HG02840 (cell line): ENCODE measurements around the gene ARAP2.

Experiments used
- ATAC-seq: cut with Tn5 transposase; IDR thresholded peaks from one replicate; pipeline ENCODE4 v1.9.1; 2021; ENCODE audit warnings: mild to moderate bottlenecking, moderate library complexity, moderate number of reproducible peaks; ENCODE audit not compliant: unreplicated experiment, low FRiP score

The ARAP2 gene

DNA sequence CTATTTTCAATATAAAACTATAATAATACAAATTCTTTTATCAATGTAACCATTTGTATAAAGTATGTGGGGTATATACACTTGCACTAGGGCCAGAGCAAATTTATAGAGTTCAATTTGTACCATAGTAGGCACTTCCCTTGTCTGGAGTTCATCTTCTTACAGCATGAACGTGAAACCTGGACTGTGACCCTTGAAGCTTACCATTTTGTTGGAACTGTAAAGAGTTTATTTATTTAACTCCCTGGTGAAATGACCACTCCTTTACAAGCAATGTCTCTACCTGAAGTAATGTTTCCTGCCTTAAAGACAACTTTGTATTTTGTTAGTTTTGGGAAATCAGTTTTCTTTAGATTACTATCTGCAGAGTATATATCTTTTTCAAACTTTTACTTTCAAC is 188.2 kb downstream of the ARAP2 start:
- ATAC-seq = no peak

DNA sequence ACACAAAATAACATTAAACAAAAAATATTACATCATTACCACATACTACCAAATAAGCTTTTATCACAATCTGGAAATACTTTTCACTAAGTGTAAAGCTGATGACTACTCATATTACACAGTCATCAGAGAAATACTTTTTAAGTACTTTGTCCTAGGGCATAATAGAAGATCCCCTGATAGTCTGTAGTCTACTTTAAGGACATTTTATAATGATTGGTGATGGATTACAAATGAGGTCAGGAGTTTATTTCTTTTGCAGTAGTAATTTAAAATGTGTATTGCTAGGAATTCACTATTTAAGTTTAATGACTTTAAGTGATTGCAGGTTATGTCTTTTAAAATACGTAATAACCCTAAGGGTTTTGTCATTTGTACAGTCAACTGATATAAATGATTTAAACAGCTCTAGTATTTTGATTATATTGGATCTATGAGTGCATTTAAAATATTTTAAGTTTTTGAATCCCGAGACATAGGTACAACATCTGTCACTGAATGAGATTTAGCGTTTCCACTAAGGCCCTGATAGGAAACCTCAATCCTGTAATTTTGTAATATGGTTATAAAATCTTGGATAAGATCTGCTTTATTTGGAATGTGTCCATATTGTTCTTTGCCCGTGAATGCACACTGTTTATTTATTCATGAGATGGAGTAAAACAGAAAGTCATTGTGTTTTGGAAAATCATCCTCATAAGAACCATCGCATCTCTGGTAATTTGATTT is 189.5 kb downstream of the ARAP2 start:
- ATAC-seq = no peak

DNA sequence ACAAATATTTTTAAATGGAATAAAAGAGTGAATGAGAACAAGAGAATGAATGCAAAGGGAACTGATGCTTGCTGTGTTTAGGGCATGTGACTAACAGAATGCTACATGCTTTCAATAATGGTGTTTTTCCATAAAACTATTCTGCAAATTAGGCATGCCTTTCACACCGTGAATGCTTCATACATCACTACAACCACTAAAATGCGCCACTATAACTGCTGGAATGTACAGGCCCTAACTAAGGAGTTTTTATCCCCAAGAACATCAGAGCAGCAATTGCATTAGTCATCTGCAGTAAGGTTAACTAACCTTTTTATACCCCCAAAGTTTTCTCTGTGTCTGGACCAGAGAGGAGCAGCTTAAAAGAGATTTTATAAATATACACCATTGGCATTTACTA is 190.4 kb downstream of the ARAP2 start:
- no peak for ATAC-seq

DNA sequence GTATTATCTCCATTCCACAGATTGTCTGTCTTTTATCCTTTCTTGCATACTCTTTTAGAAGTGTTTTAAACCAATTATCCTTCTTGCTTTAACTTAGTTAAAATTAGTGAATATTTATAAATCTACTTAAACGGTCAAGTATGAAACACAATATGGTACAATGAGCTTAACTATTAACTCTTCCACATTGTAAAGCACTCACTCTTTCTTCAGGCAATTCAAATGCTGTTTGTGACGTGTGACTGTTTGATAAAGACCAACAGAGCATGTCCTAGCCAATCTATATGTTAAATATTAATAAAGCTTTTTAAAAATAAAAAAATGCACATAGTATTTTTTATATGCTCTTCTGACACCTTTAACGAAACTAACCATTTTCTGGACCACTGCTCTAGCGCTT is 192.7 kb downstream of the ARAP2 start:
- ATAC-seq = no peak

DNA sequence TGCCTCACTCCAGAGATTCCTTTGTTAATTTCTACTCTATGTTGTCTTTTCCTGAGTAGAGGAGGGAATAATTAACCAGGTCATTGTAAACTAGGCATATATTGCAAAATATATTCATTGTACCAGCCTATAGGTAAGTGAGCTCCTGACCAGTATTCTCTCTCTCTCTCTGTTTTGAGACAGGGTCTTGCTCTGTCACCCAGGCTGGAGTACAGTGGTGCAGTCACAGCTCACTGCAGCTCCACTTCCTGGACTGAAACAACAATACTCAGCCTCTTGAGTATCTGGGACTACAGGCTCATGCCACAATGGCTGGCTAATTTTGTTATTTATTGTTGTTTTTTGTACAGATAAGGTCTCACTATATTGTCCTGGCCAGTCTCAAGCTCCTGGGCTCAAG is 198.3 kb downstream of the ARAP2 start:
- ATAC-seq = no peak

DNA sequence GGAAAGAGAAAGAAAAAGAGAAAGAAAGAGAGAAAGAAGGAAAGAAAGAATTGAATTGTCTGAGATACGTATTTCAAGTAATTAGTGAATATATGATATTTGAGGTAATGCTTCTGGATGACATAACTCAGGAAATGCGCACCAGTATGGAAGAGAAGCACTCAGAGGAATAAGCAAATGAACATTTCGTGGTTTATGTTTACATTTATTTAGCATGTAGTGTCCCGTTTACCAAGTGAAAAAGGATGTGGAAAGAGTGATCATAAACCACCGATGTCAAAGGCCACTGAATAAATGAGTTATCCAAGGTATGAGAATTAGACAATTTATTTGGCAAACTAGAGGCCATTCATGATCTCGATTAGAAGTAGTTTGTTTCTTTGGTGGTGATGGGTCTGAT is 200.4 kb downstream of the ARAP2 start:
- no peak for ATAC-seq

DNA sequence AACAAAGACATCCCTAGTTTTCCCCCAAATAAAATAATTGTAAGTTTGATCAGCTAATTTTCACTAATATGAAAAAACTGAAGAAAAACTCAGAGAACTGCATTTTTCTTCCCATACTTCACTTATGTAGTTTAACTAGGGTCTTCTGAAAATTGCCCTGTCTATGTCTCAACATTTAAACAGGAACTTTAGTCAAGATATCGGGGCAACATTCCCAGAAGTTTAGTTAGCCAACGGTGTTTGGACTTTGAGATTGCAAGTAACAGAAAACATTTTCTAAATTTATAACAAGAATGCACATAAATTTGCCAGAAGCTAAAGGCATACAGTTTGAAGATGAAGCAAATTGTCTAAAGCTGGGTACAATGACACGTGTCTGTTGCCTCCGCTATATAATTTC is 201.1 kb downstream of the ARAP2 start:
- ATAC-seq = no peak

DNA sequence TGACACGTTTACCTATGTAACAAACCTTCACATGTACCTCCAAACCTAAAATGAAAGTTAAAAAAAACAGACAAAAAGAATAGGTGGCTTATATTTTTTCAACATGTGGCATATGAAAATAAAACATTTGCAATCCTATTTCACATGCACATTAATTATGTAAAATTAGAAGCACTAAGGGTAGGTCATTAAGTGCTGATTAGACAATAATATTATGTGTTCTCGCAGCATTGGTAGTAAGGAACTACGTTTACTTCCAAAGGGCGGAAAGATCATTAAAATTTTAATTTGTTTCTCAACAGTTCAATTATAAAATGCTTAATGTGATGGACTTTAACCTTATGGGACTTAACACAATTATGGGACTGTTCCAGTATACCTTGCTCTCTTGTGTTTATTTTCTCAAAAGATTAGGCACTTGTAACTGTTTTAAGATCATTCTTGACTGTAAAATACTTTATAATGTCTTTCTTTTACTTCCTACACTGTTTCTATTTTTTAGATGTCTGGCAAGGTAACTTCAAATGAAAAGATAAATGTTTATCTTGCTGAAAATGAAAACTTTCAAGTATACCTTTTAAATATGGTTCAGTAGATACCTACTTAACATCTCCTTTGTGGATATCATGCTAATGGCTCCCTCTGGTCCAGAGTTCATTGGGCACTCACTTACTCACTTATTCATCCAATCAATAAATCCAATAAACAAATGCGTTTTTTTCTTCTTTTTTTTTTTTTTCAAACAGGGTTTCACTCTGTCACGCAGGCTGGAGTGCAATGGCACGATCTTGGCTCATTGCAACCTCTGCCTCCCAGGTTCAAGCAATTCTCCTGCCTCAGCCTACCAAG is 202.0 kb downstream of the ARAP2 start:
- no peak for ATAC-seq

DNA sequence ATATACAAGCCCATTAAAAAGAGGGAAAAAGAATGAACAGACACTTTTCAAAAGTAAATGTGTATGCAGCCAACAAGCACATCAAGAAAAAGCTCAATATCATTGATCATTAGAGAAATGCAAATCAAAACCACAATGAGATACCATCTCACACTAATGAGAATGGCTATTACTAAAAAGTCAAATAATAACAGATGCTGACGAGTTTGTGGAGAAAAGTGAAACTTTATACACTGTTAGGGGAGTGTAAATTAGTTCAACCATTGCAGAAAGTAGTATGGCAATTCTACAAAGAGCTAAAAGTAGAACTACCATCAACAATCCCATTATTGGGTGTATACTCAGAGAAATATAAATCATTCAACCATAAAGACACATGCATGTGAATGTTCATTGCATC is 203.0 kb downstream of the ARAP2 start:
- ATAC-seq = no peak

DNA sequence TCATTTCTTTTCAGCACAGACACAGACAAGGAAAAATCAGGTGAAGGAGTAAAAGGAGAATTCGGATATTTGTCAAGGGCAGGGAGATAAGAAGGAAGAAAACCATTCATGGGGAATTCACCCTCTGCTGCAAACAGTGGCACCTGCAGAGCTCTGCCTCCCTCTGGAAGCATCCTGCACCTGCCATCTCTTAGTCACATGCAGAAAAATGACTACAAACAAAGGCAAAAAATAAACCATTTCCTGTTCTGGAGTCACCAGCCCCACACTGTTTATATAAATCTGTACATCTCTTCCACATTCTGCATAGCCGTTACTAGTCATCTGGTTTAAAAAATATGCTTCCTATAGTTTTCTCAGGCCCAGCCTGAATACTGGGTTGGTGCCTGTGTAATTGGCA is 205.3 kb downstream of the ARAP2 start:
- no peak for ATAC-seq

DNA sequence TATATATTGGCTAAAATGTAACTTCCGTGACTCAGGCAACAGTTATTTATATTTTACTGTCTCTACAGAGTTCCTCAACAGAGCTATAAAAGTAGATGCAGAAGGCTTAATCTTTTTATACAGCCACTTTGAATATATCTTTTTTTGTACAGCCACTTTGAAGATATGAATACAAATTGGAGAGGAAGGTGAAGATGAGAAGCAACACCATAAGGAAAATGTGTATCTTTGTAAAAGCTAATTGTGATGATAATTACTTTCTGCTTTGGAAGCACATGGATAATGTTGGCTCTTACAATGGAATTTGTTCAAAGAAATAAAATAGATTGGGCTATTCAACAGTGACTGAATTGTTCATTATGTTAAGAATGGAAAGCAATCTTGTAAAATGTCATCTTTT is 205.8 kb downstream of the ARAP2 start:
- no peak for ATAC-seq

DNA sequence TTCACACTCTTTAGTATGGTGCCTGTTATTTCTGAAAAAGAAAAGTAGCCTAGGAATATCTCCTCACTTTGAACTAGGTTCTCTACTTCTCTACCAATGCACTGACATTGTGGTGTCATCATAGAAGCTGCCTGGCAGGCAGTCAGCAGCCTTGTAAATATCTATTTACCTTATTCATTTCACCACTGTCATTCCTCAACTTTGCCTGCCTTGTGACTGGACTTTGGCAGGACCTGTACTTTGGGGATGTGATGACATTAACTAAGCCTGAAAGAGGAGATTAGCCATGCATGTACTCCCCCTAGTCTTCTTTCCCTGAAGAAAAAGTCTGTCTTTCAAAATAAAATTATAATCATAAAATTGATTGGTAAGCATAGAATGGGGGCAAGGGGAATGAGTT is 207.2 kb downstream of the ARAP2 start:
- ATAC-seq = no peak

DNA sequence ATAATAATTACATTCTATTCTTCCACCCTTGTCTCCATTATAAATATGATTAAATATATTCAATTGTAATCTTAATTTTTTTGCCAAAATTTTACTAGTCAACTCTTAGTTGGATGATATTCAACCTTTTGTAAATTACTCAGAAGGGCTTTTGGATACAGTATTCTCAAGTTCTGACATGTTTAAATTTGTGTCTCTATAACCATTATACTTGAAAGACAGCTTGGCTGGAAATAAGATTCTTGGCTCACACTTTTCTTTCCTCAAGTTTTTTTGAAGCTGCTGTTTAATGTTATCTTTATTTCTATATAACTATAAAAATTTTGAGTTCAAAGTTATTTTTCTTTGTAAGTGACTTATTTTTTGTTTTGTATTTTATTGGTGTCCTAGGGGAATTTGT is 214.4 kb downstream of the ARAP2 start:
- no peak for ATAC-seq

DNA sequence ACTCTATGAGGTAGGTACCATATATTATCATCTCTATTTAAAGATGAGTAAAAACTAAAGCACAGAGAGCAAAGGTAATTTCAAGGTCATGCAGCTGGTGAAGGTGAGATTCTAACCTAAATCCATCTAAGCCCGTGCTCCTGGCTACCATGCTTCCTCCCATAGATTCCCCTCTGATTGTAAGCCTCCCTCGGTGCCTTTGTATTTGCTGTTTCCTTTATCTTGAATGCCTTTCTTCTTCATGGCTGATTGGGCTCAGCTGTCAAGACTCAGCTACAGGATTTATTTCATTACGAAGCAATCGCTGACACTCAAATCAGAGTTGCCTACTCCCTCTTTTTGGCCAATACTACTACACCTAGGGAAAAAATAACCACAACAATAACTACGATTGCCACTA is 217.1 kb downstream of the ARAP2 start:
- no peak for ATAC-seq

DNA sequence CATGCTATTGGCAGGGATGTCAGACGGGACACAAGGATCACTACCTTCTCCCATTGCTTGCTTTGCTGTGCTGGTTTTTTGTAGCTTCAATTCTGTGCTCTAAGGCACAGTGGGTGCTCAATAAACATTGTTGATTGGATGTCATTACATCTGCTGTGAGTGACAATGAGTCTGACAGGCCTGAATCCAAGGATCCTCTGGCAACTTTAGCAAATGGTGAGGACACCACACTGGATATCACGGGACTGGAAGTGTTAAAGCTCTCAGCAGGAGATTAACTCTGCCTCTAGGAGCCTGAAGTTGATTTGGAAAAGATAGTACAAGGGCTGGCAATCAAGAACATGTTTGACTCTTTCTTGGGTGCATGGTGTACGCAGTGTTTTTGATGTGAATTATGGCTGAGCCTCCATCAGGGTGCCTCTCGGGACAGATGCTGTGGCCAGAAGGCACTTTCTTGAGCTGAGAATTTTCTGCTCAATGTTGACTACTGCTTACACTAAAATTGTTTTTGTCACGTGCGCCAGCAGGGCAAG is 217.9 kb downstream of the ARAP2 start:
- ATAC-seq = no peak

DNA sequence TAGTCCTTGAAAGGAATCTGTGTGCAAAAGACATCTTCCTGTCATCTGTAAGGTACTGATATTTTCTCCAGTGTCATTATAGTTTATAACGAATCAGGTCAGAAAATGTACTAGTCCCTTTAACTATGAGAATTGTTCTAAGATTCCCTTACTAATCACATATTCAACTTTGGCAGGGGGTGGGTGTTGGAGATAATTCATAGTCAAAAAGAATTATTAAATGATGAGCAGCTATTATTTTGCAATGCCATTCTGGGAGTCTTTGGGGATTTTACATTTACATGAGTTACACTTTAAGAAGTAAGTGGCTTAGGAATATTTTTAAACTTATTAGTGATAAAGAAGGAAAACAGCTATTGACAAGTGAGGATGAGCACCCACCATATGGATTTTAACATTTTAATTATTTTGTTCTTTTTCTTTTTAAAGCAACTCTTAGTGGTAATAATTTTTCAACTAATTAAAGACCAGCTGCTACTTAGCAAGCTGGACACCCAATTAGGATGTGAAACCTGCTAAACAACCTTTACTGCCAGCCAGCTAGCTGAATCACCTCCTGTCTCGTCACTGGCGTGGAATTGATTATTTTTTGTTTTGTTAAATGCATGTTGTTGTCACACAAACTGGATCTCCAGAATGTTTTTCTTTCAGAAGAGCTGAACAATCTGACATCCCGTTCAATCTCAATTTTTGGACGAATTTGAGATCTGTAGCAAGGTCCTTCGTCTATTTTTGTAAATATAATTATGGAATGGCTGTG is 219.2 kb downstream of the ARAP2 start:
- ATAC-seq = no peak

DNA sequence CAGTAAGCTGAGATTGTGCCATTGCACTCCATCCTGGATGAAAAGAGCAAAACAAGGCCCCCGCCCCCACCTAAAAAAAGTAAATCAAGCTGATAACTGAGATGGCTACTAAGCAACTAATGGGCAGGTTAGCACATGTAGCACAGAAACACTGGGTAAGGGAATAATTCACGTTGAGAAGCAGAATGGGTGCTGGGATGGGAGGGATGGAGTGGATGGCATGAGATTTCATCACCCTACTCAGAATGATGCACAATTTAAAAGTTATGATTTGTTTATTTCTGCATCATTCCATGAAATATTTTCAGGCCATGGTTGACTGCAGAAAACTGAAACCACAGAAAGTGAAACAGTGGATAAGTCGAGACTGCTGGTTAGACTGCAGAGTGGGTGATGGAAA is 224.0 kb downstream of the ARAP2 start:
- no peak for ATAC-seq
